ENCODE measurements around the gene KIF12.

The KIF12 gene

GRCh38 chr9:114115654-114116125, 16.6 kb upstream of the KIF12 start:
- TF ChIP-seq CTCF (conservative IDR thresholded peaks at IDR 0.05) (no peak), ZFX (IDR thresholded peaks at IDR 0.05) (no peak)
- no peak overlapping the region for H3K27ac ChIP-seq

DNA sequence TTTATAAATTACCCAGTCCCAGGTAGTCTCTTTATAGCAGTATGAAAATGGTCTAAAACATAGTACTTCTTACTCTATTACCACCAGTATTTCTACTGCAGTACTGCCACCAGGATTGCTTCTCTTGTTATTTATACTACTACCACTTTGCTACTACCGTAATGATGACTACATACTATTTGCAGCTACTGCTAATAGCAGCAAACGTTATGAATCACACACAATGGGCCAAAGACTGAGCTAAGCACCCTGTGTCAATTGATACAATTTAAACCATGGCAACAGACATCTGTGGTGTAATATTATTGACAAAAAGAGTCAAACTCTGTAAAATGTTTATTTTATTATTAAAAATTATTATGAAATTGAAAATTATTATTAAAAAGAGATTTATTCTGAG, 15.3 kb upstream of the KIF12 start:
- H3K27ac ChIP-seq, result no peak overlapping the region
- TF ChIP-seq ZFX (IDR thresholded peaks at IDR 0.05) (no peak), CTCF (conservative IDR thresholded peaks at IDR 0.05) (no peak)

DNA sequence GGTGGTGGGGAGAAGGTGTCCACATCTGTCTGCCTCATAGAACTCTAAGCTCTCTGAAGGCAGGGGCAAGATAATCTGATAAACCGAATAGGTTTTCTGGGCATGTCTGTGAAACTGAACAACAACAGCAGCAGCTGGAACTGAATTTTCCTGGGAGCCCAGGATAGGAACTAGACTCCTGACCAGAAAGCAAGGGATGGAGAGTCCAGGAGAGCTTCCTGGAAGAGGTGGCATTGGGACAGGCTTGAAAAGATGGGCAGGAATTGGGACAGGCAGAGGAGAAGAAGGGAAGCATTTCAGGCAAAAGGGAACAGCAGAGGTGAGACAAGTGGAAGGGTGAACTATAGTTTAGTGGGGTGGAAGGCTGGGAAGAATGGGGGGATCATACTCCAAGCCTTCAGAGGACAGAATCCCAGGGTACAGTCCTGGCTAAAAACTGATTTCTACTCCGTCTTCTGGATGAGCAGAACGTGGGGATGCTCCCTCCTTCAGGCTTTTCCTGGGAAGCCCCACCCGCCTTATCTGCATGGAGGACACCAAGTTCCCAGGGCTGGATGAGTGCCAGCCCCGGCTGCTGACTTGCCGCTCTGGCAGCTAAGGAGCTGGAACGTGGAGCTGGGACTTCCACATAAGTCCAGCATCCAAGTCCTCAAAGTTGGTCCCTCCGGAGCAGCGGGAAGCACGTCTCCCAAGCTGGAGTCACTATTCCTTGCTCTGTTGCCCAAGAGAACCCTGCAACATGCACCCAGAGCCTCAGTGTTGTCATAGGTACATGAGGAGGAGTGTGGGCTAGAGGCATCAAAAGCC, 13.9 kb upstream of the KIF12 start:
- TF ChIP-seq CTCF (conservative IDR thresholded peaks at IDR 0.05), result no peak
- no peak for TF ChIP-seq ZFX (IDR thresholded peaks at IDR 0.05)
- H3K27ac ChIP-seq, result no peak overlapping the region

DNA sequence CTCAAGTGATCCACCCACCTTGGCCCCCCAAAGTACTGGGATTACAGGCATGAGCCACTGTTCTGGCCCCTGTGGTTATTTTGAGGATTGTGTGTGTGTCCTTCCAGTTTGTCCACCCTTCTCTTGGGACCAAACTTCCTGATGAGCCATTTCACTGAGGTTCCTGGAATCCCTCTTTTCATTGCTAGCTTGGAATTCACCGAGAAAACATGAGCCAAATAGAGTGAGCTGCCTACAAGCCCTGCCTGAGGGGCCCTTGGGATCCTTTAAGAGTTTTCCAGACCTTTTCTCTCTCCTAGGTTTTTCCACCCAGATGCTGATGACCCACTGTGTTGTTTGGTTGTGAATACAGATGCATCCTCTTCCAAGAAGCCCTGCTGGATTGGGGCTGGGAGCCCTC, 13.2 kb upstream of the KIF12 start:
- no peak overlapping the region for H3K27ac ChIP-seq
- no peak for TF ChIP-seq CTCF (conservative IDR thresholded peaks at IDR 0.05)
- TF ChIP-seq ZFX (IDR thresholded peaks at IDR 0.05), result no peak

DNA sequence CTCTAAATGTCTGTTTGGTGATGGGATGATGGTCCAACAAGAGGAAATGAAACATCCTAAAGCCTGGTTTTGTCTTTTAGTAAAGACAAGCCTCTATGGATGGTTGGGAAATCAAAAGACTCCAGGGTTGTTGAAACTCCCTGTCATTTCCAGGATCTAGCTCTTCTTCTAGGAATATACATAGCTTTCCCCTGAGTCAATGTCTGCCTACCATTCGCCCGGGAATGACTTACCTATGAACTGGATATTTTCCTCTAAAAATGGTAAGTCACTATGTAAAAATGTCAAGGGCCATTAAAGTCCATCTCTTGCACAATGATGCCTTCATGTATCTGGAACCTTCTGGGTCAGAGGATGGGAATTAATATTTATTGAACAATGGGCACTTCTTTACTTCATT, 11.1 kb upstream of the KIF12 start:
- no peak overlapping the region for H3K27ac ChIP-seq

GRCh38 chr9:114109124-114109523, 10.0 kb upstream of the KIF12 start:
- H3K27ac ChIP-seq, result no peak overlapping the region
- TF ChIP-seq CTCF (conservative IDR thresholded peaks at IDR 0.05) (no peak), ZFX (IDR thresholded peaks at IDR 0.05) (no peak)

More for the DNA sequence above, 11.1 kb upstream of the KIF12 start:
- TF ChIP-seq ZFX (IDR thresholded peaks at IDR 0.05), result no peak
- TF ChIP-seq CTCF (conservative IDR thresholded peaks at IDR 0.05), result no peak

GRCh38 chr9:114108016-114108833, 9.1 kb upstream of the KIF12 start:
- no peak overlapping the region for H3K27ac ChIP-seq
- TF ChIP-seq ZFX (IDR thresholded peaks at IDR 0.05) (no peak), CTCF (conservative IDR thresholded peaks at IDR 0.05) (peak; percentile 98)
